Measurements from ENCODE around the gene TMEM134.
"Not testable (repeated sequence)": the region's sequence is repeated elsewhere in the genome, so short reads cannot be mapped to it uniquely, and the experiment has no call there.

The TMEM134 gene

GRCh38 chr11:67486481-67487195 is 17.6 kb upstream of the TMEM134 start:
- no peak for DNase-seq (ENCODE audit: extremely low read depth in 1 of 2, low read depth in 1 of 2)

- DNase-seq (ENCODE audit: extremely low read depth in 1 of 2, low read depth in 1 of 2): not testable (repeated sequence)
Observed at GRCh38 chr11:67485873-67486361, 16.9 kb upstream of the TMEM134 start.

GRCh38 chr11:67484847-67485311 is 15.8 kb upstream of the TMEM134 start:
- no peak for DNase-seq (ENCODE audit: extremely low read depth in 1 of 2, low read depth in 1 of 2)

- no peak for DNase-seq (ENCODE audit: extremely low read depth in 1 of 2, low read depth in 1 of 2)
Observed at GRCh38 chr11:67483831-67484665, 15.0 kb upstream of the TMEM134 start.

GRCh38 chr11:67482827-67483798 is 14.1 kb upstream of the TMEM134 start, which contains the start of gene AIP:
AIP (plus strand) TSS chr11:67483026; CDS start chr11:67483159, 133 bp downstream.
- peak; percentile 93 to 95 for DNase-seq (ENCODE audit: extremely low read depth in 1 of 2, low read depth in 1 of 2)

- DNase-seq (ENCODE audit: extremely low read depth in 1 of 2, low read depth in 1 of 2): no peak
Observed at GRCh38 chr11:67482275-67482826, 13.3 kb upstream of the TMEM134 start.

- DNase-seq (ENCODE audit: extremely low read depth in 1 of 2, low read depth in 1 of 2): not testable (repeated sequence)
Observed at GRCh38 chr11:67477344-67478050, 8.4 kb upstream of the TMEM134 start.

- DNase-seq (ENCODE audit: extremely low read depth in 1 of 2, low read depth in 1 of 2): not testable (repeated sequence)
Observed at GRCh38 chr11:67476692-67477091, 7.6 kb upstream of the TMEM134 start.

- no peak for DNase-seq (ENCODE audit: extremely low read depth in 1 of 2, low read depth in 1 of 2)
Observed at GRCh38 chr11:67472882-67473281, 3.8 kb upstream of the TMEM134 start.

- DNase-seq (ENCODE audit: extremely low read depth in 1 of 2, low read depth in 1 of 2): no peak
Observed at GRCh38 chr11:67470337-67471002, 1.4 kb upstream of the TMEM134 start.

GRCh38 chr11:67469508-67469811 is 409 bp upstream of the TMEM134 start:
- DNase-seq (ENCODE audit: extremely low read depth in 1 of 2, low read depth in 1 of 2): no peak

- no peak for DNase-seq (ENCODE audit: extremely low read depth in 1 of 2, low read depth in 1 of 2)
Observed at GRCh38 chr11:67468456-67468758, 644 bp downstream of the TMEM134 start.

- DNase-seq (ENCODE audit: extremely low read depth in 1 of 2, low read depth in 1 of 2): no peak
Observed at GRCh38 chr11:67468056-67468455, 995 bp downstream of the TMEM134 start.

GRCh38 chr11:67466962-67467771 is 1.9 kb downstream of the TMEM134 start:
- DNase-seq (ENCODE audit: extremely low read depth in 1 of 2, low read depth in 1 of 2): no peak

- DNase-seq (ENCODE audit: extremely low read depth in 1 of 2, low read depth in 1 of 2): no peak
Observed at GRCh38 chr11:67466367-67466766, 2.7 kb downstream of the TMEM134 start.

- not testable (repeated sequence) for DNase-seq (ENCODE audit: extremely low read depth in 1 of 2, low read depth in 1 of 2)
Observed at GRCh38 chr11:67465530-67465929, 3.5 kb downstream of the TMEM134 start.

GRCh38 chr11:67465189-67465510 is 3.9 kb downstream of the TMEM134 start:
- no peak for DNase-seq (ENCODE audit: extremely low read depth in 1 of 2, low read depth in 1 of 2)

GRCh38 chr11:67464411-67465188 is 4.5 kb downstream of the TMEM134 start:
- peak; percentile 86 to 88 for DNase-seq (ENCODE audit: extremely low read depth in 1 of 2, low read depth in 1 of 2)
